Measurements from ENCODE around the gene HSD11B2.

DNA sequence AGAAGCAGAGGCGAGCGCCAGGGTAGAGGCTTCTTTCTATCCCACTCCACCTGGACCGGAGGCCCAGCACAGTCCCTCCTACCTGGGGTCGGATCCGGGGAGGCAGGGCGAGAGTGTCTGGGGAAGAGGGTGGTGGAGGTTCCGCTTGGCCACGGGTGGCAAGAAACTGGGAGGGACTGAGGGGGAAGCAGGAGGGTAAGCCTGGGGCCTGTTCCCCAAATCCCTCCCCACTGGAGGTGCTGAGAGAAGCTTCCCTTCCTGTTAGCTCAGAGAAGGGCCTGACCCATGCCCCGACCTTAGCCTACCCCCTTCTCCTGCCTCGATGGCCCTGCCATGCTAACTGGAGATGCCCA, 35.8 kb upstream of the HSD11B2 start:
- TF ChIP-seq, protein P1, sequence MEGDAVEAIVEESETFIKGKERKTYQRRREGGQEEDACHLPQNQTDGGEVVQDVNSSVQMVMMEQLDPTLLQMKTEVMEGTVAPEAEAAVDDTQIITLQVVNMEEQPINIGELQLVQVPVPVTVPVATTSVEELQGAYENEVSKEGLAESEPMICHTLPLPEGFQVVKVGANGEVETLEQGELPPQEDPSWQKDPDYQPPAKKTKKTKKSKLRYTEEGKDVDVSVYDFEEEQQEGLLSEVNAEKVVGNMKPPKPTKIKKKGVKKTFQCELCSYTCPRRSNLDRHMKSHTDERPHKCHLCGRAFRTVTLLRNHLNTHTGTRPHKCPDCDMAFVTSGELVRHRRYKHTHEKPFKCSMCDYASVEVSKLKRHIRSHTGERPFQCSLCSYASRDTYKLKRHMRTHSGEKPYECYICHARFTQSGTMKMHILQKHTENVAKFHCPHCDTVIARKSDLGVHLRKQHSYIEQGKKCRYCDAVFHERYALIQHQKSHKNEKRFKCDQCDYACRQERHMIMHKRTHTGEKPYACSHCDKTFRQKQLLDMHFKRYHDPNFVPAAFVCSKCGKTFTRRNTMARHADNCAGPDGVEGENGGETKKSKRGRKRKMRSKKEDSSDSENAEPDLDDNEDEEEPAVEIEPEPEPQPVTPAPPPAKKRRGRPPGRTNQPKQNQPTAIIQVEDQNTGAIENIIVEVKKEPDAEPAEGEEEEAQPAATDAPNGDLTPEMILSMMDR (IDR thresholded peaks at IDR 0.05; ENCODE audit: low read length): no peak
- TF ChIP-seq EZH2 (IDR thresholded peaks at IDR 0.05; ENCODE audit: borderline replicate concordance, low read length): no peak
